HK-2 (cell line): ENCODE measurements around the gene RAB31.
"Not testable (repeated sequence)": the region's sequence is repeated elsewhere in the genome, so short reads cannot be mapped to it uniquely, and the experiment has no call there.

Experiments
- DNase-seq: peaks from one replicate; pipeline ENCODE4 v3.0.0-alpha.2; 2018; ENCODE audit not compliant: unreplicated experiment

The RAB31 gene

GRCh38 chr18:9887992-9888391, 179.9 kb downstream of the RAB31 start:
- no peak for DNase-seq

- no peak for DNase-seq
Measured at GRCh38 chr18:9890196-9890595, 182.1 kb downstream of the RAB31 start.

- no peak for DNase-seq
Measured at GRCh38 chr18:9890957-9891356, 182.9 kb downstream of the RAB31 start.

GRCh38 chr18:9891515-9891914, 183.4 kb downstream of the RAB31 start:
- not testable (repeated sequence) for DNase-seq

GRCh38 chr18:9894454-9895068, 186.5 kb downstream of the RAB31 start:
- no peak for DNase-seq

GRCh38 chr18:9897129-9897528, 189.0 kb downstream of the RAB31 start:
- no peak for DNase-seq

- not testable (repeated sequence) for DNase-seq
Measured at GRCh38 chr18:9897787-9898291, 189.7 kb downstream of the RAB31 start.

- peak; percentile 33 for DNase-seq
Measured at GRCh38 chr18:9898792-9899549, 190.9 kb downstream of the RAB31 start.

- DNase-seq = not testable (repeated sequence)
Measured at GRCh38 chr18:9899550-9899930, 191.4 kb downstream of the RAB31 start.

GRCh38 chr18:9900699-9901098, 192.6 kb downstream of the RAB31 start:
- DNase-seq = no peak

GRCh38 chr18:9901377-9901776, 193.3 kb downstream of the RAB31 start:
- DNase-seq = peak; percentile 27

- DNase-seq = not testable (repeated sequence)
Measured at GRCh38 chr18:9902264-9902663, 194.2 kb downstream of the RAB31 start.

- DNase-seq = no peak
Measured at GRCh38 chr18:9902832-9903231, 194.7 kb downstream of the RAB31 start.

- DNase-seq = peak; percentile 14
Measured at GRCh38 chr18:9905401-9905922, 197.4 kb downstream of the RAB31 start.

GRCh38 chr18:9906481-9906880, 198.4 kb downstream of the RAB31 start:
- DNase-seq = no peak

- no peak for DNase-seq
Measured at GRCh38 chr18:9907867-9908266, 199.8 kb downstream of the RAB31 start.

GRCh38 chr18:9910071-9910470, 202.0 kb downstream of the RAB31 start:
- DNase-seq = no peak

- DNase-seq = no peak
Measured at GRCh38 chr18:9910661-9911060, 202.6 kb downstream of the RAB31 start.

GRCh38 chr18:9911226-9911625, 203.1 kb downstream of the RAB31 start:
- no peak for DNase-seq
